ENCODE data around the gene HBA2. TPM values are rescaled to one million over a fixed set of nuclear protein-coding genes. Genes with fewer than 3 reads are reported as not detected.

The HBA2 gene
- total RNA-seq, 4 donors from 2014 or later, result 2.5 to 258 (median 108) TPM

DNA sequence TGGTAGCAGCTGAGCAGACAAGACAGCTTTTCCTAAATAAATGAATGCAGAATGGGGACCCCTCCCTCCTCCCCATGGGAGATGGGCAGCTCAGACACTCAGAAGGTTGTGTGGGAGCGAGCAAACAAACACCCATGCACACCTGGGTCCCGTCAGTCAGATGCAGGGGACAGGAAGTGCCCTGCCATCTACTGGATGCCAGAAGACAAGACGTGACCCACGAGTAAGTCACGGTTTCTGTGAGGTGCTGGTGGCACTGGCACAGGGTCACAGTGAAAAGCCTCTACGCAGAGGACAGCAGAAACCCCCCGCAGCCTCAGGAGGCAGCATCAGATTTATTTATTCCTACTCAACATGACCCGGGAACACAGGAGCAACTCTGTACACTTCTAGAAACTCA, 16.0 kb downstream of the HBA2 start:
- DNase-seq, result no peak
- no peak for ATAC-seq
- in situ Hi-C loops (cut with MboI; ENCODE audit: low sequenced_read_pairs in 4 of 4) (no loop called here), intact Hi-C loops (cut with DNase I; ENCODE audit: low total_unique reads) (no loop called here)
- Histone ChIP-seq H3K27ac (no peak overlapping the region), H3K27me3 (no peaks in the 10 kb centered on the region), H3K4me3 (no peak overlapping the region), H3K36me3 (peaks cover 13 to 61% of the 10 kb centered on the region in 2 donors), H3K9me3 (no peaks in the 10 kb centered on the region), H3K4me1 (no peaks in the 10 kb centered on the region)
- TF ChIP-seq, protein P1, sequence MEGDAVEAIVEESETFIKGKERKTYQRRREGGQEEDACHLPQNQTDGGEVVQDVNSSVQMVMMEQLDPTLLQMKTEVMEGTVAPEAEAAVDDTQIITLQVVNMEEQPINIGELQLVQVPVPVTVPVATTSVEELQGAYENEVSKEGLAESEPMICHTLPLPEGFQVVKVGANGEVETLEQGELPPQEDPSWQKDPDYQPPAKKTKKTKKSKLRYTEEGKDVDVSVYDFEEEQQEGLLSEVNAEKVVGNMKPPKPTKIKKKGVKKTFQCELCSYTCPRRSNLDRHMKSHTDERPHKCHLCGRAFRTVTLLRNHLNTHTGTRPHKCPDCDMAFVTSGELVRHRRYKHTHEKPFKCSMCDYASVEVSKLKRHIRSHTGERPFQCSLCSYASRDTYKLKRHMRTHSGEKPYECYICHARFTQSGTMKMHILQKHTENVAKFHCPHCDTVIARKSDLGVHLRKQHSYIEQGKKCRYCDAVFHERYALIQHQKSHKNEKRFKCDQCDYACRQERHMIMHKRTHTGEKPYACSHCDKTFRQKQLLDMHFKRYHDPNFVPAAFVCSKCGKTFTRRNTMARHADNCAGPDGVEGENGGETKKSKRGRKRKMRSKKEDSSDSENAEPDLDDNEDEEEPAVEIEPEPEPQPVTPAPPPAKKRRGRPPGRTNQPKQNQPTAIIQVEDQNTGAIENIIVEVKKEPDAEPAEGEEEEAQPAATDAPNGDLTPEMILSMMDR (IDR thresholded peaks at IDR 0.05 in 4 of 5, conservative IDR thresholded peaks at IDR 0.05 in 1 of 5), result no peak
- TF ChIP-seq POLR2A (IDR thresholded peaks at IDR 0.05), result no peak

DNA sequence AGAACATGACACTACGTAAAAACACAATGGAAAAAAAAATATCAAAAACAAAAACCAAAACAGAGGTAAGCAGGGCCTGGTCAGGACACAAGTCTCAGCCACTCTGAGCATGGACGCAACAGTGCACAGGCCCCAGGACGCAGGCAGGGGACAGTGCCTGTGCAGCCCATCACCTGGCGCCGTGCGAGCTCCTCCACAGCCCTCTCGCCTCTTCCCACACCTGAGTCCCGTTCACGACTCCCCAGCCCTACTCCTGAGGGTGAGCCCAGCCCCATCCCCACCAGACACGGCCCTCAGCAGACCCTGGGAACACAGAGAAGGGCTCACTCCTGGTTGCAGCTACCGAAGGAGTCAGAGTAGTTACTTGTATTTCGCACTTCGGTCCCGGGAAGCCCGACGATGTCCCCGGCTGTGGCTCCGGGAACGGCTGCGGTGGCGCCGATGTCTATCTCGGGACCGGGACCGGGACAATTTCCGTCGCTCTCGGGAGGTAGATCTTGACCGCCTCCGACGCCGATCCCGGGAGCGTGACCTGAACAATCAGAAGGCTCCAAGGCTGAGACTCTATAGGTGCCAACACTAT, 17.0 kb downstream of the HBA2 start:
- intact Hi-C loops (cut with DNase I; ENCODE audit: low total_unique reads), result no loop called here
- H3K27ac ChIP-seq, result no peak overlapping the region
- H3K4me3 ChIP-seq, result no peak overlapping the region
- ATAC-seq (no peak), DNase-seq (no peak)
- TF ChIP-seq, protein P1 (IDR thresholded peaks at IDR 0.05 in 4 of 5, conservative IDR thresholded peaks at IDR 0.05 in 1 of 5), result no peak
- no peak for TF ChIP-seq POLR2A (IDR thresholded peaks at IDR 0.05)
- H3K27me3 ChIP-seq, result no peaks in the 10 kb centered on the region
- in situ Hi-C loops (cut with MboI; ENCODE audit: low sequenced_read_pairs in 4 of 4), result no loop called here
- no peaks in the 10 kb centered on the region for H3K4me1 ChIP-seq
- H3K9me3 ChIP-seq, result no peaks in the 10 kb centered on the region
- H3K36me3 ChIP-seq, result peaks cover 13 to 71% of the 10 kb centered on the region in 2 donors

DNA sequence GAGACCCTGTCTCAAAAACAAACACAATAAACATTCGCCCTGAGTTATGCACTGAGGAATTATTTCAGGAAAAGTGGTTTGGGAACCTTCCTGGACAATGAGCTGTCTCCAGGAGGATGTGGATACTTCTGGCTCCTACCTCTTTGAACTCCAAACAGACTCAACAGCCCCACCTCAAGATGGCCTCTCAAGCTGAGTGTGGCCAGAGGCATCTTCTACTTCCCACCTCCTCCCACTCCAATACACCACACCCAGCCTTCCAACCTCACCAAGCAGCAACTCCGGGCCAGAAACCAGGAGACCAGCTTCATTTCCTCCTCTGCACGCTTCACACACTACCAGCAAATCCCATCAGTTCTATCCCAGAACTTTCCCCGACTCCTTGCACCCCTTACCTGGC, 19.2 kb downstream of the HBA2 start:
- no peak overlapping the region for H3K4me3 ChIP-seq
- ATAC-seq (no peak), DNase-seq (no peak)
- no peaks in the 10 kb centered on the region for H3K4me1 ChIP-seq
- H3K27me3 ChIP-seq, result no peaks in the 10 kb centered on the region
- peaks cover 13 to 93% of the 10 kb centered on the region in 2 donors for H3K36me3 ChIP-seq
- intact Hi-C loops (cut with DNase I; ENCODE audit: low total_unique reads), result no loop called here
- H3K9me3 ChIP-seq, result no peaks in the 10 kb centered on the region
- in situ Hi-C loops (cut with MboI; ENCODE audit: low sequenced_read_pairs in 4 of 4), result no loop called here
- no peak overlapping the region for H3K27ac ChIP-seq
- TF ChIP-seq, protein P1 (IDR thresholded peaks at IDR 0.05 in 4 of 5, conservative IDR thresholded peaks at IDR 0.05 in 1 of 5), result no peak
- no peak for TF ChIP-seq POLR2A (IDR thresholded peaks at IDR 0.05)

DNA sequence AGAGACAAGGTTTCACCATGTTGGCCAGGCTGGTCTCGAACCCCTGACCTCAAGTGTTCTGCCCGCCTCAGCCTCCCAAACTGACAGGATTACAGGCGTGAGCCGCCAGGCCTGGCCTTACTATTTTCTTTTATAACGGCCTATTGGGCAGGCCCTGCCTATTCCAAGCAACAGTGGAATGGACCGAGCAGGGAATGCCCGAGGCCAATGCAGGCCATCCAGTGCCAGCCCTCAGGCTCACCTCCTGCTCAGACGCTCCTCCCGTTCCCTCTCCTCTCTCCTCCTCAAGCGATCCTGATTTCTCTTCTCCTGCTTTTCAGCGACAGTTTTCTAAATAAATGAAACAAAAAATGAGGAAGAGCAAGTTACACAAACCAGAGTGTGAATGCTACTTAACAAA, 20.0 kb downstream of the HBA2 start:
- Histone ChIP-seq H3K4me3 (no peak overlapping the region), H3K36me3 (peaks cover 13 to 95% of the 10 kb centered on the region in 2 donors), H3K4me1 (no peaks in the 10 kb centered on the region), H3K27me3 (no peaks in the 10 kb centered on the region), H3K9me3 (no peaks in the 10 kb centered on the region), H3K27ac (no peak overlapping the region)
- in situ Hi-C loops (cut with MboI; ENCODE audit: low sequenced_read_pairs in 4 of 4) (no loop called here), intact Hi-C loops (cut with DNase I; ENCODE audit: low total_unique reads) (no loop called here)
- no peak for TF ChIP-seq POLR2A (IDR thresholded peaks at IDR 0.05)
- TF ChIP-seq, protein P1 (IDR thresholded peaks at IDR 0.05 in 4 of 5, conservative IDR thresholded peaks at IDR 0.05 in 1 of 5), result no peak
- ATAC-seq (no peak), DNase-seq (no peak)

DNA sequence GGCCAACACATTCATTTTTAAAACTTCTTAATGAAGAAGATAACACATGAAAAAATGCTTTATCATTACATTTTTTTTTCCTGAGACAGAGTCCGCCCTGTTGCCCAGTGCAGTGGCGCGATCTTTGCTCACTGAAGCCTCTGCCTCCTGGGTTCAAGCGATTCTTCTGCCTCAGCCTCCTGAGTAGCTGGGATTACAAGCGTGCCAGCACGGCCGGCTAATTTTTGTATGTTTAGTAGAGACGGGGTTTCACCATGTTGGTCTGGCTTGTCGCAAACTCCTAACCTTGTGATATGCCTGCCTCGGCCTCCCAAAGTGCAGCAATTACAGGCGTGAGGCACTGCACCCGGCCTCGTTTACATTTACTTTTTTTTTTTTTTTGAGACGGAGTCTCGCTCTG, 20.8 kb downstream of the HBA2 start:
- ATAC-seq (no peak), DNase-seq (no peak)
- in situ Hi-C loops (cut with MboI; ENCODE audit: low sequenced_read_pairs in 4 of 4) (no loop called here), intact Hi-C loops (cut with DNase I; ENCODE audit: low total_unique reads) (no loop called here)
- Histone ChIP-seq H3K4me1 (no peaks in the 10 kb centered on the region), H3K4me3 (no peak overlapping the region), H3K36me3 (peaks cover 13 to 99% of the 10 kb centered on the region in 2 donors), H3K9me3 (no peaks in the 10 kb centered on the region), H3K27ac (no peak overlapping the region), H3K27me3 (no peaks in the 10 kb centered on the region)
- TF ChIP-seq POLR2A (IDR thresholded peaks at IDR 0.05), result no peak
- TF ChIP-seq, protein P1 (IDR thresholded peaks at IDR 0.05 in 4 of 5, conservative IDR thresholded peaks at IDR 0.05 in 1 of 5), result no peak

Data from gastrocnemius medialis (tissue), 4 donors.